KBM-7 (cell line): Measurements from ENCODE around the gene NDST1.
"Not testable (repeated sequence)": the region's sequence is repeated elsewhere in the genome, so short reads cannot be mapped to it uniquely, and the experiment has no call there.

Source experiments
- DNase-seq: peaks from one replicate; pipeline ENCODE4 v3.0.0-alpha.2; 2015
- in situ Hi-C: fragments of 300-500 bp; cut with MboI; formaldehyde crosslinking; loops from 2 replicates; pipeline ENCODE4 v1.14.3; 2020; ENCODE audit warnings: low sequenced_read_pairs, low pct_unique_long_range_greater_than_20kb, mixed read lengths

The NDST1 gene

DNA sequence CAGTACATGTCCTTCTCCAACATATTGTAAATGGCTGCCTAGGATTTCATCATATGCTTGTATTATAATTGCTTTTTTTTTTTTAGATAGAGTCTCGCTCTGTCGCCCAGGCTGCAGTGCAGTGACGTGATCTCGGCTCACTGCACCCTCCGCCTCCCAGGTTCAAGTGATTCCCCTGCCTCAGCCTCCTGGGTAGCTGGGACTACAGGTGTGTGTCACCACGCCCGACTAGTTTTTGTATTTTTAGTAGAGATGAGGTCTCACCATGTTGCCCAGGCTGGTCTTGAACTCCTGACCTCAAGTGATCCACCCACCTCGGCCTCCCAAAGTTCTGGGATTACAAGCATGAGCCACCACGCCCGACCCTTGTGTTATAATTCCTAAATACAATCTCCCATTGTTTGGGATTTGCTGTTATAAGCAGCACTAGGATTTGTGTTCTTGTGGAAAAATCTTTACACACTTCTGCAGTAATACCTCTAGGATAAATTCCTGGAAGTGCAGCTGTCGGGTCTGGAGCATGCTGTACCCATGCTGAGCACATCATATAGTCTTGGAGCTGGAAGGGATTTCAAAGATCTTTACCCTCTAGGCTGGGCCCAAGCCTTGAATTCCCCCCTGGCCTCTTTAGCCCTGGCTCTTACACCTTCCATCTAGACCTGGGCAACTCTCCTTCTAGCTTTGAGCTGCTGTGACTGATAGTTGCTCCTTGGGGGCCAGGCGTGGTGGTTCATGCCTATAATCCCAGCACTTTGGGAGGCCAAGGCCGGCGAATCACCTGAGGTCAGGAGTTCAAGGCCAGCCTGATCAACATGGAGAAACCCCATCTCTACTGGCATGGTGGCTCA lies 11.0 kb downstream of the NDST1 start:
- in situ Hi-C loops, DNase-seq: not testable (repeated sequence)

GRCh38 chr5:150519560-150519945 lies 11.6 kb downstream of the NDST1 start:
- in situ Hi-C loops, result no loop called here
- no peak for DNase-seq

GRCh38 chr5:150519978-150520377 lies 12.0 kb downstream of the NDST1 start:
- no peak for DNase-seq
- in situ Hi-C loops, result no loop called here

DNA sequence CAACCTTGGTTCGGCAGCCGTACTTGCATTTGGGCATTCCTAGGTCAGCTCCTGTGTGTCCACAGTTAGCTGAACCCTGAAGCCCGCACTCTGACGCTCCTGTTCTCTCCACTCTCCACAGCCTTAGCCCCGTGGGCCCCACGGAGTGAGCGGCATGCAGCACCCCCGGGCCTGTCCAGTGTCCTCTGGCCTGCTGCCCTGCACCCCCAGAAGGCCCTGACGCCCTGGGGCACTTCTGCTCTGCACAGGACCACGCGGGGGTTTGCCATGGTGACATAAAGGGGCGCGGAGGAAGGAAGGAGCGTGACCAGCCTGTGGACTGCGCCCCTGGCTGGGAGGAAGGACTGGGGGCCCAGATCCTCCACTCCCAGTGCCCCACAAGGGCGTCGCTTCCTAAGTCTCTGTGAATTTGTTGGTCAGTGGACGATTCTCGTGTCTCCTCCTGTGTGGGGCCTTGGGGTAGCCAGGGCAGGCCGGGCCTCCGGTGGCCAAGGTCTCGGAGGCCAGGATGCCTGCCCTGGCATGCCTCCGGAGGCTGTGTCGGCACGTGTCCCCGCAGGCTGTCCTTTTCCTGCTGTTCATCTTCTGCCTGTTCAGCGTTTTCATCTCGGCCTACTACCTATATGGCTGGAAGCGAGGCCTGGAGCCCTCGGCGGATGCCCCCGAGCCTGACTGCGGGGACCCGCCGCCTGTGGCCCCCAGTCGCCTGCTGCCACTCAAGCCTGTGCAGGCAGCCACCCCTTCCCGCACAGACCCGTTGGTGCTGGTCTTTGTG lies 13.0 kb downstream of the NDST1 start:
- in situ Hi-C loops, result no loop called here
- no peak for DNase-seq

- in situ Hi-C loops, result no loop called here
- no peak for DNase-seq
Measured at GRCh38 chr5:150521522-150521817, 13.5 kb downstream of the NDST1 start.

GRCh38 chr5:150521939-150522503 lies 14.1 kb downstream of the NDST1 start:
- in situ Hi-C loops, result no loop called here
- DNase-seq, result no peak

DNA sequence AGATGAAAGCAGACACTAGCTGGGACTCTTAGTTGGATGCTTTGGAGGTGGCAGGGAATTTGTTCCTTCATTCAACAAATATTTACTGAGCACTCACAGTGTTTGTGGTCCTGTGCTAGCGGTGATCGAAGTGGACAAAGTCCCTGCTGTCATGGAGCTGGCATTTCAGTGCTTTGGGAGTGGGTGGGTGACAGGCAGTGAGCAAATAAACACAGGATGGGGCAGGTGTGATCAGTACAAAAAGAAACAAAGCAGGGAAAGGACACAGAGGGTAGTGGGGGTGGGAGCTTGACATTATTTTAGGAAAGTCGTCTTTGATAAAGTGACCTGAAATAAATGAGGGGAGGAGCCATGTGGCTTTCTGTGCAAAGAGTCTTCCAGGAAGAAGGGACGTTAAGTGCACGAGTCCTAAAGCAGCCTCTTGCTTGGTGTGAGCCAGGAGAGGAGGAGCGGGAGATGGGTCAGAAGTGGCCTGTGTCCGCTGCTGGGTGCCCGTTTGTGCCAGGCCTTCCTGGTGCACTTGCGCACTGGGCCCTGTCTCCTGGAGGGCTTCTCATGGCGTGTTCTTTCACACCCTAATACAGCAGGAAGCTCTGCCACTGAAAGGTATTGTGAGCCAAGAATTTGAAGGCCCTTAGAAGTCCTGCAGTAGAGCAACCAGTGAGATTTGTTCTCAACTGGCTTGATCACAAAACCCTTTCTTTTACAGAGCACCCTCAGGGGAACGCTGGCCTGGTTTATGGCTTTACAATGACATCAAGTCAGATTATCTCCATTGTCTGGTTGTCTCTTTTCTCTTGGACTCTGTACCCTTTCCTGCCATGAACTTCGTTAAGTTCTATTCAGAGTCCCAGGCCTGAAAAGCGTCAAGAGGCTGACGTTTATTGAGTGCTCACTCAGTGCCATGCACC lies 14.8 kb downstream of the NDST1 start:
- in situ Hi-C loops, result no loop called here
- no peak for DNase-seq

DNA sequence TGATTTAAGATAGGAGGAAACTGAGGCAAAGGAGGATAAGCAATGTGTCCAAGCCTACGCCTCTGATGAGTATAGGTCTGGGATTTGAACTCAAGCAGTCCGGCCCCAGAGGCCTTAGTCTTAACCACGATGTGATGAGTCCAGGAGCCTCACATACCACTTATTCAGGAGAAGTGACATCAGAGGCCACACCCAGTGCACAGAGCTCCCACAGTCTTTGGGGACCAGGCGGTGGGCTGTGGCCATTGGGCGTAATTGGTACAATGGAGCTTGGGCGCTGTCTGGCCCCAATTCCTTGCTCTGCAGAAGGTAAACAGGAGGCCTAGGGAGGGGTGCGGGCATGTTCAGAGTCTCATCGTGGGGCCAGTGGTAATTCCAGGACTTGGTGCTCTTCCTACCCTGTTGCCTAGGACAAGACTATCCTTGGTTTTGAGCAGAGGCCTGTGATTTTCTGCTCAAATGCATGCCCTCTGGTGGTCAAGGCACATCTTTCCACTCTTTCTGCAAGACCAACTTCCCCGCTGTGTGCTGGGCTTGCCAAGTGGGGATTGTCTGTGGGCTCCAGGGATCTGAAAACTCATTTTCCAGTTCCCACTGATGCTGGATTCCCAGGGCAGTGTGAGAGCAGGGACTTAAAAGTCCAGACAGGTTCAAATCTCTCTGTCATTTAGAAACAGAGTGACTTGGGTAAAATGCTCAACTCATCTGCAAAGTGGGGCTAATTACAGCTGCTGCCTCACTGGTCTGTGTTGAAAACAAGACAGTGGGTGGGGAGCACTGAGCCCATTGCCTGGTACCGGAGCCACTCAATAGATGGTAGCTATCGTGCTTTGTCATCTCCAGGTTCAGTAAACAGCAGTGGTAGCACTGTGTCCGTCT lies 15.8 kb downstream of the NDST1 start:
- in situ Hi-C loops, result no loop called here

DNA sequence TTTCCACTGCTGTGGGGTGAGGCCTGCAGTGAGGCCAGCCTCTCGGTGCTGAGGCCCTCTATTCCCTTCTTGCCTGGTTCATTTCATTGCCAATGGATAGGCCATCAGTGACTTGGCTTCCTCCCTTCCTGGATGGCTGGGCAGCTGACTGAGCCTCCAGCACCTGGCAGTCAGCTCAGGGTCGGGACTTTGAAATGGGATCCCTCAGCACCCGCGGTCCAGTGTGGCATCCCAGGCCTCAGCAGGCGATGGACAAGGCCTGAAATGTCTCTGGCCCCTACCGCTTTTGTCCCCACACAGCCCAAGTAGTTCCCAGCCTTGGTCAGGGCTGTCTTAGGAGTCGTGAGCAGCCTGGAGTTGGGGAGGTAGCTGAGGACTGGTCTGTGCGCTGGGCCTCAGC lies 17.2 kb downstream of the NDST1 start:
- in situ Hi-C loops, result no loop called here
- DNase-seq, result no peak

More for the DNA sequence above, 15.8 kb downstream of the NDST1 start:
- DNase-seq, result peak; percentile 66

DNA sequence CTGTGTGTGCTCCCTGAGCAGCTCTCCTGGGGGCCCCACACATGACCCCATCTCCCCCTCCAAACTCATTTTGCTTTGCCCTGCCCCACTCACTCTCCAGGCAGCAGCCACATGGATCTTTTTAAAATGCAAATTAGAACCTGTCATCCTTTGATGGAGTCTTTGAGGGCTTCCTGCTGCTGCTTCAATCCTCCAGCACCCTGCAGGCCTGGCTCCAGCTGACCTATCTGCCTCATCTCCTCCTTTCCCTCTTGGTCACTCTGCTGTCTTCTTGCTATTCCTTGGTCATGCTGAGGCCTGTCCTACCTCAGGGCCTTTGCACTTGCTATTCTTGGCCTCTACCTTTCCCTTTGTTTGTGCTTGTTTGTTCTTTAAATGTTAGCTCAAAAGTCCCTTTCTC lies 17.9 kb downstream of the NDST1 start:
- in situ Hi-C loops, result no loop called here
- DNase-seq, result no peak

DNA sequence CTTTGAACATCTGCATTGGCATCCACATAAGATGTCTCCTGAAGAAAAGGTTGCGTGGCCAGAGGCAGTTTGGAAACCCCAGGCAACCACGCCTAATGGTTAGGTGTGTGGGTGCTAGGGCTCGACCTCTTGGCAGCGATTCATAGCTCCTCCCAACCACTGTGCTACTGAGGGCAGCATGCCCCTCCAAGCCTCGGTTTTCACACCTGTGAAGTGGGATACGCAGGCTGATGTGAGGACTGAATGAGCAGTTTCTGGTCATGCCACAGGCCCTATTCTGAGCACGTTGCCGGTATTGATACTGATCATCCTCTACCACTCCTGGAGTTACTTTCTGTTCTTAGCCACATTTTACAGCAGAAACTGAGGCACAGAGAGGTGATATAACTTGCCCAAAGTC lies 19.1 kb downstream of the NDST1 start:
- in situ Hi-C loops, result no loop called here
- DNase-seq, result no peak

DNA sequence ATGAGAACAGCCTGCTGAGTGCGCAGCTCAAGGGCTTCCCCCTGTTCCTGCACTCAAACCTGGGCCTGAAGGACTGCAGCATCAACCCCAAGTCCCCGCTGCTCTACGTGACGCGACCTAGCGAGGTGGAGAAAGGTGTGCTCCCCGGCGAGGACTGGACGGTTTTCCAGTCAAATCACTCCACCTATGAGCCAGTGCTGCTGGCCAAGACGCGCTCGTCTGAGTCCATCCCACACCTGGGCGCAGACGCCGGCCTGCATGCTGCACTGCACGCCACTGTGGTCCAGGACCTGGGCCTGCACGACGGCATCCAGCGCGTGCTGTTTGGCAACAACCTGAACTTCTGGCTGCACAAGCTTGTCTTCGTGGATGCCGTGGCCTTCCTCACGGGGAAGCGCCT lies 19.9 kb downstream of the NDST1 start:
- DNase-seq, result no peak
- in situ Hi-C loops, result no loop called here

GRCh38 chr5:150528924-150529546 lies 21.1 kb downstream of the NDST1 start:
- in situ Hi-C loops, result no loop called here
- no peak for DNase-seq

DNA sequence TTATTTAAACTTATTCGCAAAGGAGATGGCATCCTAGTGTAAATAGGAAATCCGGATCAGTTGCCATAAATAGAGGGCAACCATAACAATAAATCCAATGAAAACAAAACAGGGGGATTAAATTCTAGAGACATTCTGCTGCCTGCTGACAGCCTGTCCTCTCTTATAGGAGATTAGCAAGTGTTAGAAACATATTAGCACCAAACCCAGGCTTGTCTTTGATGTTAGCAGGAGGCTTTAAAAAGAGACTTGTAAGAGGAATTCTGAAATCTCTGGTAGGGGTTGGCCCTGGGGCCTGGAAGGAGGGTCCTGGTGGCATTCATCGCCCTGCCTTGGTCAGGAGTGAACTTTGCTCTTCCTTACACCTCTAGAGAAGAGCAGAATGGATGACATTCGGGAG lies 21.6 kb downstream of the NDST1 start:
- in situ Hi-C loops, result no loop called here
- DNase-seq, result no peak

DNA sequence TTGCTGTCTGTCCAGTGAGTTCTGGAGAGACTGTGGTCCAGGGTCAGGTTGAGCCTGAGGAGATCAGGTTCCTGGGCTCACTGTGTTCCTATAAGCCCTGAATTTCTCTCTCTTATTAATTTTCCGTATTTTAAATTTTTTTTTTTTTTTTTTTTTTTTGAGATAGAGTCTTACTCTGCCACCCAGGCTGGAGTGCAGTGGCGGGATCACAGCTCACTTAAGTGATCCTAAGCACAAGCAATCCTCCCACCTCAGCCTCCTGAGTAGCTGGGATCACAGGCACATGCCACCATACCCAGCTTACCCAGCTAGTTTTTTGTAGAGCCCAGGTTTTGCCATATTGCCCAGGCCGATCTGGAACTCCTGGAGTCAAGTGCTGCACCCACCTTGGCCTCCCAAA lies 22.5 kb downstream of the NDST1 start:
- in situ Hi-C loops, result no loop called here
- DNase-seq, result no peak

GRCh38 chr5:150530951-150531588 lies 23.1 kb downstream of the NDST1 start:
- in situ Hi-C loops, result no loop called here
- no peak for DNase-seq

GRCh38 chr5:150531686-150532085 lies 23.8 kb downstream of the NDST1 start:
- no peak for DNase-seq
- in situ Hi-C loops, result no loop called here

- in situ Hi-C loops, result no loop called here
- no peak for DNase-seq
Measured at GRCh38 chr5:150532151-150532550, 24.2 kb downstream of the NDST1 start.
